ENCODE data around the gene BACH2. TPM values are rescaled to one million over a fixed set of nuclear protein-coding genes. Genes with fewer than 3 reads are reported as not detected.

Gene BACH2
- total and polyA plus RNA-seq, 2 of the 4 experiments (the other 2 are of a cell fraction), result 1.3 to 1.4 TPM

DNA sequence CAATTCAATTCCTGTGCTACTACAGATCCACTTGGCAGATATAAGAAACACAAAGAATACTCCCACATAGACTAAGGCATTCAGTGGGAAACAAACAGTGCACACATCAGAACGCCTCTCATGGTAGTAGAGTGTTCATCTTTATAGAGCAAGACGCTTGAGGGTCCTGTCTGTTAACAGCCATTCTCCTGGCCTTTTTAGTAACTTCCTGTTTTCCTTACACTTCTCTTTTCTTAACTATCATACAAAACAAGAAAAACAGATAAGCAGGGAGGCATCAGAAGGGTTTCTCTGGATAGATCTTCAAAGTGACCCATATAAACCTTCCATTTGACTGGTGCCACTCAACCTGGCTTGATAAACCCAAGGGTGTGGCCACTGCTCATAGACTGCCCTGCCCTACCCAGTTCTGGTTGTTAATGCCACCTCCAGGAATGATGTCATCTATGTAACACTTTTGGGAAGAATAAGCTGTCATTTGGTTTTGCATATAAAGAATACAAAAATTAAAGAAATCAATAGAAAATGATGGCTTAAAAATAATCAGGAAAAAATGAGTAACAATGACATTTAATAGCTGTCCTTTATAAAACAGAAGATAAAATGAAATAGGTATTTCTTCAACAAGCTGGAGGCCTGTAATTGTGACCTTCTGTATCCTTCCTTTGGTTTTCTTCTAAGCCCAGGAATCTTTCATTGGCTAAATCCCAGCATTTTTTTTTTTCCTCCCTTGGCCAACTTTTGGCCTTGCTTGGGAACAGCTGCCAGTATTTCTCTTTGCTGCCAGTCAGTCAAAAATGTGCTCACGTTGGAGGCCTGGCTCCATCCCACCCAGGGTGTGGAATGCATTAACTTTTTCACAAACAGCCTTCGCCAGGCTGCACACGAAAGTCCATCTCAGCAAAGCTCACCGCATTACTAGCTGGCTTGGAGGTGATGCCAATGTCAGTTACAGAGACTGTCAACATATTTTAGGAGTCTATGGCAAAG is 298.9 kb downstream of the BACH2 start:
- CTCF ChIA-PET, result no interaction called here
- Histone ChIP-seq H3K9ac (ENCODE audit: low read depth, low read length) (no peak overlapping the region), H3K4me2 (ENCODE audit: low read depth, low read length) (no peak overlapping the region), H2BK5ac (ENCODE audit: low read depth, low read length, poor library complexity, severe bottlenecking) (no peak overlapping the region), H3K9me1 (ENCODE audit: insufficient read depth, low read length) (peaks cover 3% of the 10 kb centered on the region), H3K27me3 (ENCODE audit: control insufficient read depth, insufficient read depth, low read length) (no peaks in the 10 kb centered on the region), H2AFZ (replicated peaks; ENCODE audit: low read length, poor library complexity) (no peak overlapping the region), H4K91ac (ENCODE audit: insufficient read depth, low read depth, low read length) (no peak overlapping the region), H3K14ac (replicated peaks; ENCODE audit: low read depth, low read length) (no peak overlapping the region), H3K79me1 (ENCODE audit: low read depth in 1 of 2, low read length in 2 of 2) (no peaks in the 10 kb centered on the region), H3K4me1 (ENCODE audit: control insufficient read depth, insufficient read depth, low read length) (no peaks in the 10 kb centered on the region; the same call in none of the 2 replicates), H3K9me3 (ENCODE audit: control insufficient read depth, insufficient read depth, low read length) (no peaks in the 10 kb centered on the region), H3K18ac (ENCODE audit: low read depth, low read length) (no peak overlapping the region), H4K20me1 (ENCODE audit: insufficient read depth, low read length) (no peaks in the 10 kb centered on the region), H4K5ac (ENCODE audit: low read depth, low read length) (no peak overlapping the region), H4K8ac (ENCODE audit: low read depth in 2 of 2, low read length in 2 of 2) (no peak overlapping the region), H2BK15ac (ENCODE audit: low read depth, low read length) (no peak overlapping the region), H3K4me3 (ENCODE audit: insufficient read depth, low read depth, low read length) (no peak overlapping the region), H3K27ac (ENCODE audit: insufficient read depth, low read length) (no peak overlapping the region), H3K56ac (ENCODE audit: extremely low read depth, insufficient read depth, low read length) (no peak overlapping the region), H3K23ac (ENCODE audit: low read depth, low read length) (no peak overlapping the region), H2AK5ac (ENCODE audit: low read depth, low read length) (no peak overlapping the region), H2BK20ac (ENCODE audit: low read depth, low read length) (no peak overlapping the region), H3K4ac (ENCODE audit: low read depth, low read length) (no peak overlapping the region), H2BK120ac (ENCODE audit: low read depth, low read length) (no peak overlapping the region), H2AK9ac (replicated peaks; ENCODE audit: low read depth, low read length, poor library complexity) (no peak overlapping the region), H3K36me3 (ENCODE audit: control insufficient read depth, insufficient read depth, low read length) (no peaks in the 10 kb centered on the region; the same call in 1 of the 2 replicates)
- in situ Hi-C loops (cut with MboI; ENCODE audit: low sequenced_read_pairs), result no loop called here
- 20% methylated on average over 1 of the region's 6 CpGs; no CpG with 5 or more reads in 1 of the 2 experiments for WGBS, 2 experiments (ENCODE audit: extremely low coverage in 2 of 2, insufficient read length in 1 of 2)
- TF ChIP-seq, protein P1, sequence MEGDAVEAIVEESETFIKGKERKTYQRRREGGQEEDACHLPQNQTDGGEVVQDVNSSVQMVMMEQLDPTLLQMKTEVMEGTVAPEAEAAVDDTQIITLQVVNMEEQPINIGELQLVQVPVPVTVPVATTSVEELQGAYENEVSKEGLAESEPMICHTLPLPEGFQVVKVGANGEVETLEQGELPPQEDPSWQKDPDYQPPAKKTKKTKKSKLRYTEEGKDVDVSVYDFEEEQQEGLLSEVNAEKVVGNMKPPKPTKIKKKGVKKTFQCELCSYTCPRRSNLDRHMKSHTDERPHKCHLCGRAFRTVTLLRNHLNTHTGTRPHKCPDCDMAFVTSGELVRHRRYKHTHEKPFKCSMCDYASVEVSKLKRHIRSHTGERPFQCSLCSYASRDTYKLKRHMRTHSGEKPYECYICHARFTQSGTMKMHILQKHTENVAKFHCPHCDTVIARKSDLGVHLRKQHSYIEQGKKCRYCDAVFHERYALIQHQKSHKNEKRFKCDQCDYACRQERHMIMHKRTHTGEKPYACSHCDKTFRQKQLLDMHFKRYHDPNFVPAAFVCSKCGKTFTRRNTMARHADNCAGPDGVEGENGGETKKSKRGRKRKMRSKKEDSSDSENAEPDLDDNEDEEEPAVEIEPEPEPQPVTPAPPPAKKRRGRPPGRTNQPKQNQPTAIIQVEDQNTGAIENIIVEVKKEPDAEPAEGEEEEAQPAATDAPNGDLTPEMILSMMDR (conservative IDR thresholded peaks at IDR 0.05; ENCODE audit: low read depth, low read length), result no peak
- no peak for TF ChIP-seq FOS (IDR thresholded peaks at IDR 0.05; ENCODE audit: low read depth, low read length)
- POLR2A ChIA-PET (ENCODE audit: unreplicated experiment), result no interaction called here
- intact Hi-C loops (cut with micrococcal nuclease), result no loop called here
- no TSS peak for BruUV-seq (replicated peaks)
- dilution Hi-C loops (cut with HindIII; ENCODE audit: low sequenced_read_pairs, unreplicated experiment), result no loop called here
- no peak for DNase-seq
- no peak for ATAC-seq (ENCODE audit: low read depth)
